Midbrain (tissue), 1 donor: ENCODE measurements around the gene NMT1.

Experiments
- DNase-seq: peaks from one replicate; lab custom pipeline; 2025; lab: John Stamatoyannopoulos, UW

NMT1 gene

DNA sequence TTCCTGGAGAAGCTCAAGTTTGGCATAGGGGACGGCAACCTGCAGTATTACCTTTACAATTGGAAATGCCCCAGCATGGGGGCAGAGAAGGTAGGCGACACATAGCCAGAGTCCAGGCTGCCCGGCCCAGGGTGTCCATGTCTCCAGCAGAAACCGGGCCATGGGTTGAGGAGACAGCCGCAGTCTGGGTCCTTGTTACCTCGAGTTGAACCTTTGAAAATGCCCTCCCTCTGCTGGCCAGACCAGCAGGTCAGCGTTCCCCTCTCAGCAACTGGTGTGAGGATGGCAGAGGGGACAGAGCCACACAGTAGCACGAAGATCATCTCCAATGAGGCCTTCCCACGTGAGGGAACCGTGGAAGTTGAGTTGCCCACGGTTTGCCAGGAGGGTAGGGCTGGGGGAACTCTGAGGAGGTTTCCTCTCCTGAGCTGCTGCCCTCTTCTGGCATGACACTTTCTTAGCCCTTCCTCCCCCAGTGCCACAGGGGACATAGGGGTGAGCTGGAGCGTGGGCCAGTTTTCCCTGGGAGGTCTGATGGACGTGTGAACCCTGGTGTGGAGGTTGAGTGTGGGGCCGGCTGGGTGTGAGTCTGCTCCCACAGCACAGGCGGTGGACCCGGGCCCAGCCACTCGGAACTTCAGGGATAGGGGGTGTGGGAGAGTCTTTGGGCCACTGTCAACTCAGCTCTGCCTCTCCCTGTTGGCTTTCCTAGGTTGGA, 43.9 kb downstream of the NMT1 start:
- DNase-seq = no peak

DNA sequence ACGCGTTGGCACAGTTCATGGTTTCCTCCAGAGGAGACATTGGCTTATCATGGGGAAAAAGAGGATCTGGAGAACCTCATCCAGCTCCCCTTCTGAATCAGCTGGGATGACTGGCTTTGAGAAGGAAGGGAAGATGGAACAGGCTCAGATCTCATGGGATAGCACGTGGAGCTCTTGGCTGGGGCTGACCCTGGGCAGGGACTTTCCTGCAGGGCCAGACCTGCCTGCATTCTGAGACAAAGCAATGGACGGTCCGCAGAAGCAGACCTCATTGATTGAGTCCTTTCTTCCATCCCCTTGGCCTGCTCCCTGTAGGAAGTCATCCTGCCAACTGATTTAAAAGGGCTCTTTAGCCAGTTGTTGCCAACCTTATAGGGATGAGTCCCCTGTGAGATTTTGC, 45.0 kb downstream of the NMT1 start:
- DNase-seq = no peak

- DNase-seq = no peak
These were observed 45.5 kb downstream of the NMT1 start for GRCh38 chr17:45106582-45106981.

GRCh38 chr17:45107293-45108010, 46.3 kb downstream of the NMT1 start:
- DNase-seq = no peak

DNA sequence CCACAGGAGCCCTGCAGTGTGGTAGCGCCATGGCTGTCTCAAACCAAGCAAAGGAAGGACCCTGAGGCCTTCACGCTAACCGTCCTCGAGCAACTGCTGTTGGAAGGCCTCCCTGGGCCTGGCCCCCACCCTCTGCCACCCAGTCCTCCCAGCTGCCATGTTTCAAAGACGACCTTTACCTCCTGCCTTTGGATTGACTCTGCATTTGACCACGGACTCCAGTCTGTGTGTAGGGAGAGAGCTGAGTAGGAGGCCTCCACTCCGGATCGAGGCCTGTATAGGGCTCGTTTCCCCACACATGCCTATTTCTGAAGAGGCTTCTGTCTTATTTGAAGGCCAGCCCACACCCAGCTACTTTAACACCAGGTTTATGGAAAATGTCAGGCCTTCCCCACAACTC, 46.9 kb downstream of the NMT1 start:
- no peak for DNase-seq

GRCh38 chr17:45108595-45109521, 47.7 kb downstream of the NMT1 start:
- no peak for DNase-seq

DNA sequence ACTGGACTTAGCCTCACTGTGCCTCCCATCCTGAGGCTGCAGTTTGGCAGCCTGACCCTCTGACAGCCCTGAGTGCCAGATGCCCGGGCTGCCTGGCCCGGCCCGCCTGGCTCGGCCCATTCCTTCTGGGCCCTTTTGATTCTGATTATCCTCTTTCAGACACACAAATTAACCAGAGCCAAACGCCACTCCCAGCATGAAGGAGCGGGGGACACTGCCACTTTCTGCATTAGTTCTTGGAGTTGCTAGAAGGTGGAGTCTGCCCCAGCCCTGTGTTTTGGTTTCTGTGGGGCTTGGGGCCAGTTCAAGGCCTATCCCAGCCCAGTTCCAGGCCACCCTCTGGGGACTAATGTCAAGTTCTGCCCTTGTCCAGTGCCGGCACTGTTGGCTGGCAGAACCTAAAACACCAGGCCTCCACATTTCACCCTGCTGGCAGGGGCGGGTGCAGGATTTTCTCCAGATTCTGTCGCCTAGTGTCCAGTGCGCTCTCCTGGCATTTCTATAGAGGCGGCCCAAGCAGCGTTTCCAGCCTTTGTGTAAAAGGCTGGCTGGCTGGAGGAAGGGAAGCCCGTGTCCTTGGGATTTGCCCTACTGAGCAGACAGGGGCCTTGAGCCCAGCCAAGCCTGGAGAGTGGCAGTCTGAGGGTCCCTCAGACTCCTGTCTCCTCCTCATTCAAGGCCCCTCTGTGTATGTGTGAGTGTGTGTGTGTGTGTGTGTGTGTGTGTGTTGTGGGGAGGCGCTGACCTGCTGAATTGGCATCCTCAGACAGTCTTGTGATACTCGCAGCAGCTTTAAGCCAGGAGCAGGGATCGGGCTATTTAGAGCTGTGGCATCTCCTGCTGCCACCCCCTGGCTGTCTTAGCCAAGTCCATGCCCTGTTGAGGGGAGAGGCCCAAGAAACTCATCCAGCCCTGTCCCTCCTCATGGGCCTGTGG, 49.8 kb downstream of the NMT1 start:
- peak; percentile 76 for DNase-seq

- no peak for DNase-seq
These were observed 50.7 kb downstream of the NMT1 start for GRCh38 chr17:45111850-45112249.

- DNase-seq = no peak
These were observed 51.7 kb downstream of the NMT1 start for GRCh38 chr17:45112559-45113423.

DNA sequence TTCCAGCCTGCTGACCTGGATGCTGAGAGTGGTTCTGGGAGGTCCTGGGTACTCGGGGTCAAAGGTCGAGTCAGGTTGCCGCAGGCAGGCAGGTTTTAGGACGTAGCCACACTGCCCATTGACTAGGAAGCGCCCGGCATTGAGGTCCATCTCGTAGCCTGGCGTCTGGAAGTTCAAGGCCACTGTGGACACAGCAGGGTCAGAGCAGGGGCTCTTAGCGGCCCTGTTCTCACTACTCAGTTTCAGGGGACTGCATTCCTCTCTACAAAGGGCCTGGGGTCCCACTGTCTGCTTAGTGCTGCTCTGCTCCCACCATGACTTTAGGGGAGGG, 52.3 kb downstream of the NMT1 start:
- DNase-seq = no peak

DNA sequence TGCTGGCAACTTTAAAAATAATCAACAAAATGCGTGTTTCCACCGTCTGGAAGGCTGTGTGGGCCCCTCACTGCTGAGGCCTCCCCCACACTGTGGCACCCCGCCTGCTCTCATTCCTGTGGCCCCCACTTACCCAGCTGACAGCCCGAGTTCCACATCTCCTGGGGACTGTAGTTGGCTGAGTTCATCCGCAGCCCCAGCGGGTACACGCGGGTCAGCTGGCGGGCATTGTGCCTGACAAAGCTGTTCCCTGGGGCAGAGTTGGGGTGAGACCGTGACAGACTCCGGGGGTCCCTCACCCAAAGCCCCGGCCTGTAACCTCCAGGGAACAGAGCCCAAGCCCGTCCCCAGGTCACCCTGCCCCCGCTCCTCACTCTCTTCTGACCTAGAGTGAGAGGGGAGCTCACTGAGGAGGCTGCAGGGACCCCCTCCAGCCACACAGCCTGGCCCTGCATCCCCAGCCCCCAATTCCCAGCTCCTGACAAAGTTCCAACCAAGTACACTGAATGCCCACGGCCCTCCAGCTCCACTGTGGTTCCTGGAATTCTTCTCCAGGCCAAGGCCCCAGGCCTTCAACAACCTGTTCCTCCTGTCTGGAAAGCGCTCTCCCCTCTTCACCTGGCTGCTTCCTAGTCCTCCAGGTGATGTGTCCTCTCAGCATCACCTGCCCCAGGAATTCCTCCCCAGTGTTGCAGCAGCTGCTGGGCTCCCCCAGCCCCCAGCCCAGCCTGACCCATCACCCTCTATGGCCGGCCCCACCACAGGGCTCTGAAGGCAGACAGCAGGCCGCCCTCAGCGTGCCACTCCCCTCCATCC, 53.2 kb downstream of the NMT1 start:
- DNase-seq = no peak

DNA sequence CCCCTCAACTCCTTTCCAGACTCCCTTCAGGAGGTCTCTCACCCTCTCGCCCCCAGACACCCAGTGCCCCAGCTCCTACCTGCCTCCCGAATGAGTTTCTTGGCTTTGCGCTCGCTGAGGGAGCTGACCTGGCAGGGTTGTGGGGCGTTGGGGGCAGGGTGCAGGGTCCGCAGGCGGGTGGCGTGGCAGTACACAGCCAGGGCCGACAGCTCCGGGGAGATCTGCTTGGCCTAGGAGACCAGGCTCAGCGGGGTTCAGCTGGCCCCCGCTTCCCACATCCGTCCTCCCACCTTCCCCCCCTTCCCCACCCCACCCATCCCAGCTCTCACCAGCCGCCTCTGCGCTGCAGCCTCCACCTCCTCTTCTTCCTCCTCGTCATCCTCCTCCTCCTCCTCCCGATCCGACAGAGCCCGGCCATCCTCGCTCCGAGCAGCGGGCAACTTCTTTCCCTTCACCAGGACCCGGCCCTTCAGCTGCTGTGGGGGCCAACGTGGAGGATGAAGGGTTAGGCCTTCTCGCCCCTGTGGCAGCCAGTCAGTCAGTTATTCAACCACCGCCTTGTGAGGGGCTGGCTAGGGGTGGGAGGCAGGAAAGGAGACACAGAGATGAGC, 54.0 kb downstream of the NMT1 start:
- DNase-seq = no peak

DNA sequence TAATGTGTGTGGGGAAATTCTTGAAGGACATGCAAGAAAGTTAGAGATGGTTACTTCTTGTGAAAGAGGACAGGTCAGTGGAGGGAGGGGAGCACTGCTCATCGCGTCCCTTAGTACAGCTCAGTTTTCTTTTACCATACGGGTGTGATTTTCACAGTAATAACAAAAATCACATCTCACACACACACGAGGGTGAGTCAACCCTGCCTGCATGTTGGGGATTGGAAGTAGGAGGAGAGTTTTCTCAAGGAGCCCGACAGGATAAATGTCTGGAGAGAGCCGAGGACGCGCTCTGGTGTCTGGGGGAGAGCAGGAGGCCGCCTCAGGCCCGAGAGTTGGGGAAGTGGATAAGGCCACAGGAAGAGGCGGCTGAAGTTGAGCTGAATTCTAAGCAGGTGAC, 54.8 kb downstream of the NMT1 start:
- DNase-seq = no peak

GRCh38 chr17:45116434-45117016, 55.4 kb downstream of the NMT1 start:
- no peak for DNase-seq

DNA sequence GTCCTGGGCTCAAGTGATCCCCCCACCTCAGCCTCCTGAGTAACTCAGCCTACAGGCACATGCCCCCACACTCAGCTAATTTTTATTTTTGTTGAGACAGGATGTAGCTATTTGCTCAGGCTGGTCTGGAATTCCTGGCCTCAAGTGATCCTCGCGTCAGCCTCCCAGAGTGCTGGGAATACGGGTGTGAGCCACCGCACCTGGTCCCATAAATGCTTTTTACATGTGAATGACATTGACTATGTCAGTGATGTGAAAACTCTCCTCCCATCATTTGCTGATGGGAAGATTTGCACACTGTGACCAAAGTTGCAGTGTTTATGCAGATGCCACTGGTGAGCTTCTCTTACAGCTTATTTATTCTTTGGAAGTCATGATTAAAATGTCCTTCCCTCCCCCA, 56.2 kb downstream of the NMT1 start:
- no peak for DNase-seq

GRCh38 chr17:45117848-45118646, 56.9 kb downstream of the NMT1 start:
- no peak for DNase-seq

DNA sequence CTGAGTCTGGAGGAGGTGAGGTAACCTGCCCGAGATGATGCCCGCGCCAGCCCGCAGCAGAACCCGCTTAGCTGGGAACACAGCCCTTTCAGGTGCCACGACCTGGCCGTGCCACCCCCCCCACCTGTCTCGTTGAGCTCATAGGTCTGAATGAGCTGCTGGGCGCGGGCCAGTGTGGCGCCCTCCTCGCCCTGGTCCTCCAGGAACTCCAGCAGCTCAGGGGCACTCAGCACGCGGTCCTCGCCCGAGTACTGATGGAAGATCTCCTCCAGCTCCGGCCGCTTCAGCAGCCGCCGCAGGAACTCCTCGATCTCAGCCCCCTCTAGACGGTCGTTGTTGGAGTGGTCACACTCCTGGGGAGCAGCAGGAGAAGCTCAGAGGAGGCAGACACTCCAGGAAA, 57.6 kb downstream of the NMT1 start:
- DNase-seq = no peak

GRCh38 chr17:45119964-45120363, 58.8 kb downstream of the NMT1 start:
- no peak for DNase-seq
